Loucy (cell line): Measurements from ENCODE around the gene FGD5.

Experiments used
- CTCF ChIP-seq: fragments of 200-600 bp; sonication (generic); conservative IDR thresholded peaks from 2 replicates; pipeline ENCODE4 v1.5.1; 2014; ENCODE audit warnings: mild to moderate bottlenecking, antibody characterized with exemption, low read length
- EZH2phosphoT487 ChIP-seq: fragments of 200-600 bp; IDR thresholded peaks from 2 replicates; pipeline ENCODE4 v1.6.1; 2018; ENCODE audit warnings: antibody characterized with exemption, mild to moderate bottlenecking, moderate library complexity, borderline replicate concordance

GRCh38 chr3:14832975-14833722 is 14.4 kb downstream of the FGD5 start:
- TF ChIP-seq CTCF (no peak; the same call in 1 of the 2 replicates), EZH2phosphoT487 (no peak)
